Measurements from ENCODE around the gene FCER1G. TPM values are rescaled to one million over a fixed set of nuclear protein-coding genes. Genes with fewer than 3 reads are reported as not detected.

The FCER1G gene
- total RNA-seq, 4 donors from 2014 or later: 39.6 to 510 (median 152) TPM

- TF ChIP-seq CTCF (IDR thresholded peaks at IDR 0.05; ENCODE audit: low read depth): no peak
Measured at GRCh38 chr1:161260376-161261260, 45.5 kb downstream of the FCER1G start.

GRCh38 chr1:161261261-161262235, 46.5 kb downstream of the FCER1G start:
- no peak for TF ChIP-seq CTCF (IDR thresholded peaks at IDR 0.05; ENCODE audit: low read depth)

GRCh38 chr1:161265305-161265704, 50.2 kb downstream of the FCER1G start:
- TF ChIP-seq CTCF (IDR thresholded peaks at IDR 0.05; ENCODE audit: low read depth): no peak

GRCh38 chr1:161266202-161266601, 51.1 kb downstream of the FCER1G start:
- TF ChIP-seq CTCF (IDR thresholded peaks at IDR 0.05; ENCODE audit: low read depth): no peak

GRCh38 chr1:161266836-161267235, 51.7 kb downstream of the FCER1G start:
- no peak for TF ChIP-seq CTCF (IDR thresholded peaks at IDR 0.05; ENCODE audit: low read depth)

- no peak for TF ChIP-seq CTCF (IDR thresholded peaks at IDR 0.05; ENCODE audit: low read depth)
Measured at GRCh38 chr1:161267321-161267720, 52.2 kb downstream of the FCER1G start.

Other genes starting within 250 kb of the FCER1G start
- gene F11R, start 194.1 kb upstream of the FCER1G start, total RNA-seq: 100 to 1,000 TPM in 1 of 4 donors, 10 to 100 TPM in 3; 38.6 to 133 (median 51.5) TPM
- gene TSTD1, start 176.3 kb upstream of the FCER1G start, total RNA-seq: 10 to 100 TPM in 3 of 4 donors, 1 to 10 TPM in 1; 8.6 to 65.4 (median 43.8) TPM
- gene USF1, start 169.3 kb upstream of the FCER1G start, total RNA-seq: 10 to 100 TPM; 40.1 to 81.4 (median 74.9) TPM
- gene ARHGAP30, start 145.4 kb upstream of the FCER1G start, total RNA-seq: 10 to 100 TPM in 3 of 4 donors, 1 to 10 TPM in 1; 6.0 to 46.9 (median 17.6) TPM
- gene NECTIN4, start 125.7 kb upstream of the FCER1G start, total RNA-seq: 1 to 10 TPM in 1 of 4 donors, under 1 TPM in 1, not detected in 2; 0.22 to 2.4 TPM
- 1 to 10 TPM in 2 of 4 donors, under 1 TPM in 1, not detected in 1; 0.68 to 4.8 (median 1.7) TPM for gene KLHDC9, start 116.9 kb upstream of the FCER1G start, total RNA-seq
- gene PFDN2, start 97.3 kb upstream of the FCER1G start, total RNA-seq: 10 to 100 TPM; 35.0 to 57.1 (median 42.5) TPM
- 10 to 100 TPM; 20.4 to 41.1 (median 35.3) TPM for gene NIT1, start 97.2 kb upstream of the FCER1G start, total RNA-seq
- 10 to 100 TPM; 25.2 to 36.8 (median 36.4) TPM for gene DEDD, start 82.6 kb upstream of the FCER1G start, total RNA-seq
- 100 to 1,000 TPM in 1 of 4 donors, 10 to 100 TPM in 3; 41.8 to 109 (median 65.4) TPM for gene UFC1, start 61.3 kb upstream of the FCER1G start, total RNA-seq
- gene USP21, start 55.8 kb upstream of the FCER1G start, total RNA-seq: 10 to 100 TPM in 2 of 4 donors, 1 to 10 TPM in 2; 8.8 to 19.6 (median 11.0) TPM
- gene PPOX, start 48.9 kb upstream of the FCER1G start, total RNA-seq: 10 to 100 TPM in 3 of 4 donors, 1 to 10 TPM in 1; 7.7 to 28.4 (median 17.8) TPM
- gene B4GALT3, start 37.8 kb upstream of the FCER1G start, total RNA-seq: 10 to 100 TPM; 11.7 to 25.3 (median 19.8) TPM
- gene ADAMTS4, start 16.2 kb upstream of the FCER1G start, total RNA-seq: 10 to 100 TPM; 16.8 to 79.3 (median 33.9) TPM
- 100 to 1,000 TPM in 2 of 4 donors, 10 to 100 TPM in 2; 74.7 to 125 (median 106) TPM for gene NDUFS2, start 12.9 kb upstream of the FCER1G start, total RNA-seq
- not detected for gene APOA2, start 8.3 kb downstream of the FCER1G start, total RNA-seq
- 10 to 100 TPM in 2 of 4 donors, 1 to 10 TPM in 2; 7.5 to 10.6 (median 9.9) TPM for gene TOMM40L, start 10.8 kb downstream of the FCER1G start, total RNA-seq
- gene NR1I3, start 22.9 kb downstream of the FCER1G start, total RNA-seq: not detected
- not detected for gene PCP4L1, start 43.5 kb downstream of the FCER1G start, total RNA-seq
- 1 to 10 TPM; 2.4 to 7.8 (median 3.9) TPM for gene MPZ, start 94.7 kb downstream of the FCER1G start, total RNA-seq
- 10 to 100 TPM; 27.1 to 41.8 (median 34.4) TPM for gene SDHC, start 99.1 kb downstream of the FCER1G start, total RNA-seq
- gene CFAP126, start 152.6 kb downstream of the FCER1G start, total RNA-seq: not detected